GM19023 (cell line): ENCODE data around the gene KANSL2.
"Not testable (repeated sequence)": the region's sequence is repeated elsewhere in the genome, so short reads cannot be mapped to it uniquely, and the experiment has no call there.

Experiments used
- ATAC-seq: cut with Tn5 transposase; IDR thresholded peaks from one replicate; pipeline ENCODE4 v1.9.1; 2021; ENCODE audit warnings: mild to moderate bottlenecking, moderate library complexity; ENCODE audit not compliant: unreplicated experiment

KANSL2 gene

DNA sequence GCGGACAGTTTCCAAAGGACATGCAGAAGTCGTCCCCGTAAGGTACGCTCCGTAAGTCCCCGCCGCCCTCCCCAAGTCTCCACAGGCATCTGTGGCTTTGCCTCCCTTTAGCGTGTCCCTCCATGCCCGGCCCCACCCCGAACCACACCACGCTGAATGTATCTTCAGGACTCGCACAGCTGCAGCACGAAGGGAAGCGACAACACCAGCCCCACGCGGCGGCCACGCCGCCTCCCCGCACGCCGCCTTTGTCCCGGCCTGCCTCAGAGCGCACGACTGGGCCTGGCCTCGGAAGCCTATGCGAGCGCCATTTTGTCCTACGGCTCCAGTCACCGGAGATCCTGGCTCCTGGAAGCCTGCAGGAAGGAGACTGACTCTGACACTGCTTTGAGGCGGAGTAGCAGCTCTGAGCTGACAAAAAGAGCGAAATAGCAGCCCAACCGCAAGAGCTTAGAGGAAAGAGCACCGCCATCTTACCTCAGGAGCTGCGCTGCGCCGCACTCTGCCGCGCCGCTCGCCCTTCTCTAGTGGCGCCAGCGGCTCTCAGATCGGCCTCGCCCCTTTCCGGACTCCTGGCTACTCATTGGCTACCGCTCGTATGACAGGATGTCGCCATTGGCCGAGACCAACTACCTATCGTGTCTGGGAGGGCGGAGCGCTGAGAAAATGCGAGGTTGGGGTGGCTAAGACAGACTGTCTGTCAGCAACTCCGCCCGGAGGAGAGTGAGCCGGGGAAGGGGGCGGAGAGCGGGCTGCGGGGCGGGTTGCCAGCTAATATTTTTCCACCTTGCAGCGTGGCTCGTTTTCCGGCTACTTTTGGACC lies at the start of gene KANSL2:
Gene KANSL2 (minus strand): TSS at position 529 of the 823 bp plus-strand sequence. CDS start 606 bp downstream, outside the sequence.
- peak; percentile 99 for ATAC-seq

DNA sequence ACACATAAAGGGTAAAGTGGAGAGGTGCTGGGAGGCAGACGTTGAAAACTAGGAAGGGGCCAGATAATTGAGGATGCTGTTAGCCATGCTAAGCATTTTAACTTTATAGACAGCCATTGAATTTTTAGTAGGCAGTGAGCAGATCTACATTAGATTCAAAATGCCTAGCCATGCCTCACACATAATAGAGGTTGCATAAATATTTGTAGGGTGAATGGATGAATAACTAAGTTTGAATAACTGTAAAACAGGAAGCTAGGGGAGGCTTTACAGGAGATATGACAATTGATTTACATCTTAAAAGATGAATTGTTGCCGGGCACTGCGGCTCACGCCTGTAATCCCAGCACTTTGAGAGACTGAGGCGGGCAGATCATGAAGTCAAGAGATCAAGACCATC lies 46.8 kb upstream of the KANSL2 start:
- no peak for ATAC-seq

DNA sequence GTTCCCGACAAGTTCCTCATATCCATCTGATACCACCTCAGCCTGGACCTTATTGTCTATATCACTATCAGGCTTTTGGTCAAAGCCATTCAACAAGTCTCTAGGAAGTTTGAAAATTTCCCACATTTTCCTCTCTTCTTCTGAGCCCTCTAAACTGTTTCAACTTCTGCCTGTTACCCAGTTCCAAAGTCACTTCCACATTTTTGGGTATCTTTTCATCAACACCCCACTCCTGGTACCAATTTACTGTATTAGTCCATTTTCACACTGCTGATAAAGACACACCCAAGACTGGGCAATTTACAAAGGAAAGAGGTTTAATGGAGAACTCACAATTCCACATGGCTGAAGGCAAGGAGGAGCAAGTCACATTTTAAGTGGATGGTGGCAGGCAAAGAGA lies 38.7 kb upstream of the KANSL2 start:
- not testable (repeated sequence) for ATAC-seq

- ATAC-seq, result not testable (repeated sequence)
Observed at GRCh38 chr12:48720171-48720570, 38.1 kb upstream of the KANSL2 start.

GRCh38 chr12:48719002-48719401 lies 37.0 kb upstream of the KANSL2 start:
- not testable (repeated sequence) for ATAC-seq

DNA sequence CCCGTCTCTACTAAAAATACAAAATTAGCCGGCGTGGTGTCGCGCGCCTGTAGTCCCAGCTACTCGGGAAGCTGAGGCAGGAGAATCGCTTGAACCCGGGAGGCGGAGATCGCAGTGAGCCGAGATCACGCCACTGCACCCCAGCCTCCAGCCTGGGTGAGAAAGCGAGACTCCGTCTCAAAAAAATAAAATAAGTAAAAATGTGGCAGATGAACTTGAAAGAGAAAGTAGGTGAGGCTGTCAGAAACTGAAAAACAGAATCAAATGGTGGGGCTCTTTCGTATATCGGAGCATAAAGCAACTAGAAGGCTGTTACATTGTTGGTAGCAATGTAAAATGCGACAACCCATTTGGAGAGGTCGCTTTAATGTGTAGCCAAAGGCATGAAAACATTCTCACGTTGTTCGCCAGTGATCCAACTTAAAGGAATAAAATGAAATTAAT lies 35.2 kb upstream of the KANSL2 start:
- ATAC-seq, result no peak

GRCh38 chr12:48716493-48717251 lies 34.6 kb upstream of the KANSL2 start, which contains the start of gene CCNT1:
Gene CCNT1 (minus strand): TSS chr12:48716707. CDS start chr12:48716675, 32 bp downstream.
- ATAC-seq, result peak; percentile 97

DNA sequence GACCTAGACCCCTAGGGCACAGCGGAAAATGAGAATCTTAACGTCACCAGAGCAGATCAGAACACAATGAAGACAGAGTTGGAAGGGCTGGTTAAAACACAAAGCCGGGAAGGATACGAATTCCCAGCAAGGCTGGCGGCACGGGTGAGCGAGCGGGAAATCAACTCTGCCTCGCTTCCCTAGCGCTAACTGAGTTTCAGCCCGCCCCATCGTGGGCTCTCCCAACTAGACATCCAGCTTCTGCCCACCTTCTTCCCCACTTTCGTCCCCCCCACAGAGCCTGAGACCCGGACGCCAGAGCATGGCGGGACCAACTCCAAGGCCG lies 34.1 kb upstream of the KANSL2 start:
- no peak for ATAC-seq

- ATAC-seq, result no peak
Observed at GRCh38 chr12:48712209-48712608, 30.2 kb upstream of the KANSL2 start.

GRCh38 chr12:48698822-48699221 lies 16.8 kb upstream of the KANSL2 start:
- not testable (repeated sequence) for ATAC-seq

GRCh38 chr12:48696626-48697025 lies 14.6 kb upstream of the KANSL2 start:
- no peak for ATAC-seq

DNA sequence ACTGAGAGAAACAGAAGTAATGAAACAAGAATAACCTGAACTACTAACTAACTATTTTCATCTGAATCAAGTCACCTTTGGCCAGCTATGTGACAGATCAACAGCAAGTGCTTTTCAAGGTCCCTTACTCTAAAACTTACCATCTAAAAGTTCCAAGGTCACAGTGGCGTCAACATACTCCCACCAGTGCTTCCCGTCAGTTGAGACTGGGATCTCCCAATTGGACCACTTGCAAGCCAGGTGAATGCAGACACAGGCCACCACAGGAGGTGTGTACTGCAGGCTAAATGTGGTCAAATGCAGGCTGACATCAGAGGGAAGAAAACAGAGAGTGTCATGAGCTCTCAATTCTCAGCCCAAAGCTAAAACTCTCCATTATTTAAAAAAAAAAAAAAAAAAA lies 13.8 kb upstream of the KANSL2 start:
- ATAC-seq, result no peak

- no peak for ATAC-seq
Observed at GRCh38 chr12:48694038-48694437, 12.0 kb upstream of the KANSL2 start.

- no peak for ATAC-seq
Observed at GRCh38 chr12:48693572-48693971, 11.5 kb upstream of the KANSL2 start.

GRCh38 chr12:48691826-48692487 lies 9.9 kb upstream of the KANSL2 start:
- no peak for ATAC-seq

GRCh38 chr12:48690990-48691389 lies 9.0 kb upstream of the KANSL2 start:
- ATAC-seq, result no peak

DNA sequence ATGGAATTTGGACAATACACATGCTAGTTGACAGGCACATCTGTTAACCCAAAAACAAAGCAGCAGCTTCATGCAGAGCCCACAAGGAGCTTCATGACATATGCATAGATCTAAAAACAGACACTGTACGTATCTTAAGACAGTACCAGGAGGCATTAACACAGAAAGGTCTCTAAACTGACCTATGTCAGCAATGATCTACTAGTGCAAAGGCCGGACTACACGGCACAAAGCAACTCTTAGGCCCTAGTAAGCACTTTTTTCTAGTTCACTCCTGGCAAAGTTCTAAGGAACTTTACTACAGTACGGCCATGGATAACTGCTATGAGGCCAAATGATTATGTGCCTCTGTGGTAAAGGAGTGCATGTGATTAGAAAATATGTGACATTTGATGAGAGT lies 8.4 kb upstream of the KANSL2 start:
- no peak for ATAC-seq

DNA sequence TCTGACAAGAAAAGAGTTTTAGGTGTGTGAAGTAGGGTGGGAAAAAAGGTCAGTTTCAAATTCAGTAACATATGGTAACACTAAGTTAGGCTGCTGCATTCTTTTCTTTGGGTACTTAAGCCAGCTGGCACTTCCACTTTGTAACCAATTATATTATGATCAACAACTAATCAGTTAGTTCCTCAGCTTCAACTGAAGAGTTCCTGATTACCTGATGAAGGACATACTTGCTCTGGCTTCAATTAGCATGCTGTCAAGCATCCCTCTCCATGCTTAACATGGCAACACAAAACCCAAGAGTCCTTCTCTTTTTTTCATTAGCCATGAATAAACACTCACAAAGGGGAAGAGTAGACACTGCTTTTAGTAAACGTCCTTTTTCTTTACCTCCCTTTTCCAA lies 6.8 kb upstream of the KANSL2 start:
- no peak for ATAC-seq

GRCh38 chr12:48687592-48687991 lies 5.6 kb upstream of the KANSL2 start:
- ATAC-seq, result no peak

GRCh38 chr12:48686615-48687334 lies 4.7 kb upstream of the KANSL2 start:
- no peak for ATAC-seq
